ENCODE measurements around the gene SENP7.
"Not testable (repeated sequence)": the region's sequence is repeated elsewhere in the genome, so short reads cannot be mapped to it uniquely, and the experiment has no call there.

Gene SENP7

GRCh38 chr3:101512646-101513418 lies at the start of gene SENP7:
Gene SENP7, minus strand, starts transcription at chr3:101513212. Its CDS starts 82 bp downstream, at chr3:101513130.
- DNase-seq: peak; percentile 75

GRCh38 chr3:101561630-101562328 lies 48.8 kb upstream of the SENP7 start, which contains the start of gene TRMT10C:
Gene TRMT10C, plus strand, starts transcription at chr3:101561868. Its CDS starts 2,914 bp downstream, at chr3:101564782.
- DNase-seq: peak; percentile 82

- DNase-seq: no peak
Observed at GRCh38 chr3:101556064-101556463, 43.1 kb upstream of the SENP7 start.

GRCh38 chr3:101553381-101553780 lies 40.4 kb upstream of the SENP7 start:
- DNase-seq: not testable (repeated sequence)

GRCh38 chr3:101551359-101552081 lies 38.5 kb upstream of the SENP7 start:
- DNase-seq: not testable (repeated sequence)

GRCh38 chr3:101549473-101549872 lies 36.5 kb upstream of the SENP7 start:
- DNase-seq: no peak

GRCh38 chr3:101548527-101549105 lies 35.6 kb upstream of the SENP7 start:
- no peak for DNase-seq

- no peak for DNase-seq
Observed at GRCh38 chr3:101544161-101544850, 31.3 kb upstream of the SENP7 start.

- DNase-seq: no peak
Observed at GRCh38 chr3:101542957-101543356, 29.9 kb upstream of the SENP7 start.

GRCh38 chr3:101536955-101537354 lies 23.9 kb upstream of the SENP7 start:
- DNase-seq: not testable (repeated sequence)

GRCh38 chr3:101536266-101536665 lies 23.3 kb upstream of the SENP7 start:
- DNase-seq: no peak

- DNase-seq: no peak
Observed at GRCh38 chr3:101535221-101535620, 22.2 kb upstream of the SENP7 start.

GRCh38 chr3:101533603-101533968 lies 20.6 kb upstream of the SENP7 start:
- DNase-seq: no peak

GRCh38 chr3:101532783-101533602 lies 20.0 kb upstream of the SENP7 start:
- no peak for DNase-seq

GRCh38 chr3:101531473-101532086 lies 18.6 kb upstream of the SENP7 start:
- no peak for DNase-seq

GRCh38 chr3:101530686-101531047 lies 17.7 kb upstream of the SENP7 start:
- no peak for DNase-seq

- no peak for DNase-seq
Observed at GRCh38 chr3:101529816-101530685, 17.0 kb upstream of the SENP7 start.

GRCh38 chr3:101527906-101528305 lies 14.9 kb upstream of the SENP7 start:
- DNase-seq: no peak

- DNase-seq: no peak
Observed at GRCh38 chr3:101527441-101527840, 14.4 kb upstream of the SENP7 start.

- DNase-seq: no peak
Observed at GRCh38 chr3:101521211-101521701, 8.2 kb upstream of the SENP7 start.
